GM18951 (cell line): Measurements from ENCODE around the gene CTSW.
"Not testable (repeated sequence)": the region's sequence is repeated elsewhere in the genome, so short reads cannot be mapped to it uniquely, and the experiment has no call there.

Source experiments
- POLR2A ChIP-seq: IDR thresholded peaks from 4 replicates; pipeline ENCODE4 v1.6.1; 2011; ENCODE audit warnings: mild to moderate bottlenecking; ENCODE audit not compliant: insufficient read length, insufficient read depth; ENCODE audit errors: extremely low read depth
- in situ Hi-C: fragments of 300-500 bp; cut with MboI; formaldehyde crosslinking; loops from one replicate; pipeline ENCODE4 v1.12.0; 2022; ENCODE audit warnings: low sequenced_read_pairs, mixed read lengths, inconsistent platforms; ENCODE audit not compliant: unreplicated experiment

The CTSW gene

GRCh38 chr11:65888163-65888814 is 8.7 kb downstream of the CTSW start, which contains the start of gene FIBP:
Gene FIBP (minus strand): TSS chr11:65888471. CDS start chr11:65888418, 53 bp downstream.
- in situ Hi-C loops: no loop called here
- peak; percentile 96 for TF ChIP-seq POLR2A

- peak; percentile 100 for TF ChIP-seq POLR2A
- in situ Hi-C loops: no loop called here
These were observed 10.9 kb downstream of the CTSW start, which contains the start of gene CCDC85B for GRCh38 chr11:65890324-65891218. Gene CCDC85B (plus strand): TSS chr11:65890673. CDS start chr11:65890784, 111 bp downstream.

GRCh38 chr11:65891219-65892136 is 11.8 kb downstream of the CTSW start:
- in situ Hi-C loops: no loop called here
- peak; percentile 15 for TF ChIP-seq POLR2A

- in situ Hi-C loops: not testable (repeated sequence)
These were observed 12.5 kb downstream of the CTSW start for GRCh38 chr11:65892137-65892540.

GRCh38 chr11:65892661-65893317 is 13.2 kb downstream of the CTSW start:
- in situ Hi-C loops: no loop called here
- TF ChIP-seq POLR2A: peak; percentile 24

GRCh38 chr11:65894034-65894591 is 14.5 kb downstream of the CTSW start:
- peak; percentile 59 for TF ChIP-seq POLR2A
- in situ Hi-C loops: no loop called here

- in situ Hi-C loops: no loop called here
- no peak for TF ChIP-seq POLR2A
These were observed 15.9 kb downstream of the CTSW start for GRCh38 chr11:65895482-65895981.

GRCh38 chr11:65896034-65896999 is 16.7 kb downstream of the CTSW start:
- in situ Hi-C loops: no loop called here
- TF ChIP-seq POLR2A: no peak

- in situ Hi-C loops: no loop called here
- TF ChIP-seq POLR2A: no peak
These were observed 17.4 kb downstream of the CTSW start for GRCh38 chr11:65897020-65897471.

GRCh38 chr11:65898656-65899355 is 19.2 kb downstream of the CTSW start:
- TF ChIP-seq POLR2A: no peak
- in situ Hi-C loops: no loop called here
